HPDE6-E6E7 (cell line): ENCODE data around the gene CDKN1B.

Source experiments
- DNase-seq: peaks from one replicate; pipeline ENCODE4 v3.0.0; 2011; ENCODE audit warnings: missing footprints; ENCODE audit errors: extremely low spot score

The CDKN1B gene

DNA sequence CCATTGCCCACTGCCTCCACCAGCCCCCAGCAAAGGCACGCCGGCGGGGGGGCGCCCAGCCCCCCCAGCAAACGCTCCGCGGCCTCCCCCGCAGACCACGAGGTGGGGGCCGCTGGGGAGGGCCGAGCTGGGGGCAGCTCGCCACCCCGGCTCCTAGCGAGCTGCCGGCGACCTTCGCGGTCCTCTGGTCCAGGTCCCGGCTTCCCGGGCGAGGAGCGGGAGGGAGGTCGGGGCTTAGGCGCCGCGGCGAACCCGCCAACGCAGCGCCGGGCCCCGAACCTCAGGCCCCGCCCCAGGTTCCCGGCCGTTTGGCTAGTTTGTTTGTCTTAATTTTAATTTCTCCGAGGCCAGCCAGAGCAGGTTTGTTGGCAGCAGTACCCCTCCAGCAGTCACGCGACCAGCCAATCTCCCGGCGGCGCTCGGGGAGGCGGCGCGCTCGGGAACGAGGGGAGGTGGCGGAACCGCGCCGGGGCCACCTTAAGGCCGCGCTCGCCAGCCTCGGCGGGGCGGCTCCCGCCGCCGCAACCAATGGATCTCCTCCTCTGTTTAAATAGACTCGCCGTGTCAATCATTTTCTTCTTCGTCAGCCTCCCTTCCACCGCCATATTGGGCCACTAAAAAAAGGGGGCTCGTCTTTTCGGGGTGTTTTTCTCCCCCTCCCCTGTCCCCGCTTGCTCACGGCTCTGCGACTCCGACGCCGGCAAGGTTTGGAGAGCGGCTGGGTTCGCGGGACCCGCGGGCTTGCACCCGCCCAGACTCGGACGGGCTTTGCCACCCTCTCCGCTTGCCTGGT, at the start of gene CDKN1B:
TSS of gene CDKN1B (plus strand) at position 576 of the 793 bp plus-strand sequence. CDS start 472 bp downstream, outside the sequence.
- peak; percentile 81 for DNase-seq

DNA sequence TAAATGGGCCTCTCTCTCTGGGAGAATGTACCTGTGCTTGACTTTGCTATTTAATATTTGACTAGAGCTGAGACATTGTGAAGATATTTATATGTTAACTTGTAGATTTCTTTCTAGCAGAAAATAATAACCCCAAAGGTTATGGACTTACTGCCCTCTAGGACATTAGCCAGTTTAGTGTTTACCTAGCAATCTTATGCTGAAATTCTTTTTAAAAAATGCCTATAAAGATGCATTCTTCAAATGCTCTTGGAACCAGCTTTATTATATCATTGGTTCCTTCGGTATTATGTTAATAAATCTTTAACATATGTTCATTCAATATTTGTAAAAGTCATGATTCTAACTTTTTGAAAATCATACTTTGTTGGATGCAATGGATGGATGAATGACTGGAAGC, 49.2 kb upstream of the CDKN1B start:
- no peak for DNase-seq

DNA sequence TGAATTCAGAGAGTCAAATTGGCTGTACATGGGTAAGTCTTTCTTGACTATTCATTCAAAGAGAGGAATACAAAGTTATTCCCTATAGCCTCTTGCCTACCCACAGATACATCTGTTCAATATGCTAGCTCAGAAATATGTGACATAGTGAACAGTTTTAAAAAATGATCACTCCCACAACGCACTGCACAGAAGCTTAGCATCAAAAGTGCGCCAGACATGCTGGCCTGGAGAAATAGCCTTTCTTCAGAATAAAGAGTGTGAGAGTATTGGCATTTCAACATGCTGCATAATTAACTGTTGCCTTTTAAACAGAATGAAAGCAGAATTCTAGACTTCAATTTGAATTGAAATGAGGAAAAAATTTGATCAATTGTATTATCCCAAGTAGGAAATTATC, 48.1 kb upstream of the CDKN1B start:
- no peak for DNase-seq

DNA sequence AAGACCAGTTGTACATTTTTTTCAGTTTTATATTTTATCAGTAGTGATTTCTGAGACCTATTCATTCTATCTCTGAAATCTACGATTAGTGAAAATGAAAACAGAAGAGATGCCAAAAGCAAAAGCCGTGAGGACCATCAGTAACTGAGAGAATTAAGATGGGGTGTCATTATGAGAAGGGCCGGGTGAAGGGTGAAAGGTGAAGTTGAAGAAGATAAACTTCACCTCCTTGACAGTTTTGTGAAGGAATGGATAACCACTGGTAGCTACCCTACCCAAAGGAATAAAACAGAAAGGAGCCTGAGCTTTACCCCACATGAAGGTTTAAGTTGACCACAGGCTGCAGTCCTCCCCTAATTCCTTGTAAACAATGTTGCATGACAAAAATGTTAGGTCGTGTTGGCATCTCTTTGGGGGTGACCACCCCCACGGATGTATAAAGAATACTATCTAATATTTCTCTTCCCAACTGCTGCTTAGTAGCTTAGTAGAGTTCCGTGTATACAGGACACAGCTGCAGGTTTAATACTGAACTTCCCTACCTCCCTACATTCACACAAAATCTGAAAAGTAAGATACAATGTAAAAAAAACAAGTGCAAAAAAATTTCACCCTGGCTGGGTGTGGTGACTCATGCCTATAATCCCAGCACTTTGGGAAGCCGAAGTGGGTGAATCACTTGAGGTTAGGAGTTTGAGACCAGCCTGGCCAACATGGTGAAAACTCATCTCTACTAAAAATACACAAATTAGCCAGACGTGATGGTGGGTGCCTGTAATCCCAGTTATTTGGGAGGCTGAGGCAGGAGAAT, 45.1 kb upstream of the CDKN1B start:
- DNase-seq, result no peak

DNA sequence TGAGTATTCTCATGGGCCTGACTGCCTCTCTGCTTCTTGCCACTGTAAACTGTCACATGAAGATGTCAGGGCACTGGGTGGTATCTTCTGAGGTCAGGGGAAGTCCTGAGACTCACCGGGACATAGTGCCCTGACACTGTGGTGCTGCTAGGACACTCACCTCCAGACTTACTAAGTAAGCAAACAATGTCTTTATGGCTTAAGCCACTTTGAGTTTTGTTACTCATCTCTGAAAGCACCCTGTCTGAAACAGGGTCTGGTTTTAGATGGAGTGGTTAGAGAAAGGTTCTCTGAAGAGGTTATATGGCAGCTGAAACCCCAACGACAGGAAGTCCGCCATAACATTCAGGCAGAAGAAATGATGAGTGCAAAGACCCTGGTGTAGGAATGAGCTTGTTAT, 43.9 kb upstream of the CDKN1B start:
- no peak for DNase-seq

DNA sequence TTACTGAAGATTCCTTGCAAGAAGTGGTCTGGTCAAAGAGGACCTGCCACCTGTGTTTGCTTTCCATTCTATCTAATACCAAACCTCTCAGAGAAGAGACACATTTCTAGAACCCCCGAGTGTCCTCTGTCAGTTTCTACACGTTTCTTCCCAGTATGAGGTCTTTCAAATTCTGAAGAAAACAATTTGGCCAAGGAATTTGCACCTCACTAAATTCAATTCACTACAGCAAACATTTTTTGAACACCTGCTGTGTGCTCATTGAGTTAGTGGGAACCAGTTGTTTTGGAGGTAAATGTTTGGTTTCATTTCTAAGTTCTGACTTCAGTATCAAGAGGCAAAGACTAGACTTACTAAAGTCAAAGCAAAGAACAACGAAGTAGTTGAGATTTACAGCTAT, 40.6 kb upstream of the CDKN1B start:
- DNase-seq, result no peak

DNA sequence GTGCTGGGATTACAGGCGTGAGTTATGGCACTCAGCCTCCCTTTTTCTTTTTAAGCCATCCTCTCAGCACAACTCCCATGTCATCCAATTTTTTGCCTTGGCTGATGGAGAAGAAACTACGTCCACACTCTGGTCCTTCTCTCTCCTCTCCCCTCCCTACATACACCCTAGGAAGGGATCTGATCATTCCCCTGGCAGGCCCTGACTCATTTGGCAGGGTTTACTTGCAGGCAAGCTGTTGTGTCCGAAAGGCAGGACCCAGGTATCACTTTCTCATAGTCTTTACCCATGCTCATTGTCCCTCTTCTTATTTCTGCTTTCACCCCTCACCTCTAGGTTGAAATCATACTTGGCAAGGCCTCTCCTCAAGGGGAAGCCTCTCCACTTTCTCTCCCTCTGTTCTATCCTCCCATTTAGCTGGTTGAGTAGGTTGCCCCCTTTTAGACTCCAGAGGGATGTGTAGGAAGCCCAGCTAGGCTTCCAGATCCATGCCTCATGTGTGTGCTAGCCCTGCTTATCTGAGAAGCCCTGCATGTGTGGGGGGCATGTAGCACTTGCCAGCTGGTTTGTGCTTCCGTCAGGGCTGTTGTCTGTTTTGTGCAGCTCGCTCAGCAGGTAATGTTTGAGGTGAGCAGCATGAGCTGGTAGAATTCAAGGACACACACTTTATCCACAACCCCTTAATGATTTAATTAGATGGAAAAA, 36.0 kb upstream of the CDKN1B start:
- DNase-seq, result no peak

DNA sequence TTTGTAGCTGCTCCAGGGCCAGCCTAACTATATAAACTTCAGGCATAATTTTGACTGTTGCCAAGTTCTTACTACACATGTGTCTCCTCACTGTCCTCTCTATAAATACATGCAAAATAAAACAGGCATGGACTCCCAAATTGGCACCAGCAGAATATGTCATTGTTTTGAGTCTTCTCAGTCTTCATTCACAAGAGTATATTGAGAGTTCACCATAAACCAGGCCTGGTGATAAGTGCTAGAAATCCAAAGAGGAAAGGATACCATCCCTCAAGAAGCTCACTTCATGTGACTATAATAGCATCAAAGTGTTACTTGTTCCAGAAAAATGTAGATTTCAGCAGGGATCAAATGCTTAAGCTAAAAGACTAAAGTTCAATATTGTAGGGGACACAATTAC, 34.9 kb upstream of the CDKN1B start:
- no peak for DNase-seq

DNA sequence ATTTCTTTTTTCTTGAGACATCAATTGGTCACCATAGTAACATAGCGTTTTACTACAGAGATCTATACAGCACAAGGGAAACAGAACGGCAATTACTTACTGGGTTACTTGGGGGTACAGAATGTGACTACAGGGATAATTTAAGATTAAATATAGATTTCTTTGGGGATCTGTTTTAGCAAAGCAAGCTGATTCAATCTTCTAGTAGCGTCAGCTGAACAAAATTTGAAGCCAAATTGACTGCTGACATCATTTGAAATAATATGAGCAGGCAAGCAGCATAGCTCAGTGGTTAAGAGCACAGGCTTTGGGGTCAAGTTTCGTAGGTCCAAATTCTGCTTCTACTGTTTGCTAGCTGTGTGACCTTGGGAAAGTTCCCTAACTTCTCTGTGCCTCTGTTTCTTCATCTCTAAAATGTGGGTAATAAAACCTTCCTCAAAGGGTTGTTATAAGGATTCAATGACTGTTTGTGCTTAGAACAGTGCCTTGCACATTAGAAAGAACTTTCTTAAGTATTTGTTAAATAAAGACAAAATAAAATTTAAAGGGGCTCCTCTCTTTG, 34.0 kb upstream of the CDKN1B start:
- no peak for DNase-seq

DNA sequence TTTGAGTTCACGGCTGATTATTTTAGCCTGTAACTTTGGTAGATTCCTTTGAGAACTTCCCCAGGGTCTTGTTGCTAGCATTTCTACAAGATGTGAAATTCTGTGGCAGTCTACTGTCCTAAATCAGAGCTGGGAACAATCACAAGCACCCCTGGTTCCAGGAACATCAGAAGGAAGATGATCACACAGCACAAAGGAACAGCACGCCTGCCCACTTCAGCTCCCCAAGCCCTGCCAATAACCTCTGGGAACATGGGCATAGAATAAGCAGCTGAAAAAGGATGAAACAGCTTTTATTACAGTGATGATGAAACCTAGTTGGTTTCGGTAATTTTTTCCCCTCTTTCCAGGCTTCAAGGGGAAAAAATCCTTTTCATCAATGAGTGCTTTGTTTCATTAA, 33.4 kb upstream of the CDKN1B start:
- no peak for DNase-seq

DNA sequence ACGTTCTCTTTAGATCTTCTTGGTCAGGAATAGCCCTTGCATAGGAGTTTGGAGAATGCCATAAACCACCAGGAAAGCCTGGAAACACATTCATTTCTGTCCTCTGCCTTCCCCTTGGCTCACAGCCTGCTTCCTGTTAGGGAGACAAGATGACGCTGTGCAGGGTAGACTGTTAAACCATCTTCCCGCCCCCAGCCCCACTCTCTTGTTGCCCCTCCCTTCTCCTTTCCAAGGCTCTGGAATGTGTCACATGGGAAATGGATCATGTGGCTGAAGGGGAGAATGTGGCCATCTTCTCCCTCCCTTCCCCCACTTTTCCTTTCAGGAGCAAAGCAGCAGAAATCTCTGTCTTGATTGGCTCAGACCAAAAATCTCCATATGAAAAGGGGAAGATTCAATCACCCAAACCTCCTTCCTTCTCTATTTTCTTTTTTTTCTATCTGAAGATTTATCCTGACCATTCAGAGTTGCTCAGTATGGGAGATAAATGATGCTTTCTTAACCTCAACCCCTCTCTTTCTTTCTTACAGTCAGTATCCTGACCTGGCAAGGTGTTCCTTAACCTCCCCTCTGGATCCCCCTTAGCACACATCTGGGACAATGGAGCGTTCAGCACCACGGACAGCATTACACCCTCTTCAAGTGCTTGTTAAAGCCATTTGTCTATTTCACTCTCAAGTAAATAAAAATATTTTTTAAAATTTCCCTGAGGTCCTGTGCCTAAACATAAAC, 32.6 kb upstream of the CDKN1B start:
- no peak for DNase-seq

DNA sequence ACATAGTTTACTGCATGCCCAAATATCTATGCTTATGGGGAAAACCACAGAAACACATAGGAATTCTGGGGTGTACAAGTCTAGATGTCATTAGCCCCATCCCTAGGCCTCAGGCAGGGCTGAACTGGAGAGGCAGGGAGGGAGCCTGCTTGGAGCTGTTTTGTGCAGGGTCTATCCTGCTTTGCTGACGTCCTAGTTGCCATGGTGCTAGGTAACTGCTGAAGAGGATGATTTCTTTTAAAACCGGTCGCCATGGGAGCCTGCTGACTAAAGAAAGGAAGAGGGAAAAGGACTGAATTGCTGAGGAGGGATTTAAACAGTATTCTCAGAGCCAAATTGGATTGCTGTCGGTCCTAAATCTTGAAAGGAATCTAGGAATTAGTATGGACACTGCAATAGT, 31.9 kb upstream of the CDKN1B start:
- DNase-seq, result no peak

DNA sequence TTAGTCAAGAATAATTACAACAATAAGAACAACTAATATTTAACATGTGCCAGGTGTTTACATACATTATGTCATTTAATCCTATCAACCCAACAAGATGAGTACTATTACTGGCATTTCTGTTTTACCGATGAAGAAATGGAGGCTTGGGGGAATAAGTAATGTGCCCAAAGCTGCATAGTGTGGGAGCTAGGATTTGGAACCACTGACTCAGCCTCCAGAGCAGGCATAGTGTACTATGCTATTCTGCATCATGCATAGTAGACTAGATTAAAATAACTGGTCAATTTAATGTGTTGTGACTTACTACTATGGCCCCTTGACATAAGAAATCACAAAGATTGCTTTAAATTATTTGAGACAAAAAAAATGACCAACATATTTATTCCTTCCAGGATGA, 30.7 kb upstream of the CDKN1B start:
- DNase-seq, result no peak

DNA sequence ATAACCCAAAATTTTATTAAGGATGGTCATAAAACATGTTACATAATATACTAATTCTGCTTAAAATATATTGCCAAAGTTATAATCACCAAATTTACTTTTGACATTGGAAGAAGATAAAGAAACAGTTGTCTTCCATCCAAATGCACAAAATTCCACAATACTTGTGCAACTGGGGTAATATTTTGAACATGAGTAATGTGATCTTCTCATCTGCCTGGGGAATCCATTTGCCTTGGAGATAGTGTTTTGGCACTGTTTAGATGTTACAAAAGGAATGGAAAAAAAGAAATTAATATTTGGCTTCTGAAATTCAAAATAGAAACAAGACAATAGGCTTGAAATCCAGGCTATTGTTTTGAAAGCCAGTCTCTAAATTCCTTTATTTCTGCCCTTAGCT, 30.2 kb upstream of the CDKN1B start:
- no peak for DNase-seq

DNA sequence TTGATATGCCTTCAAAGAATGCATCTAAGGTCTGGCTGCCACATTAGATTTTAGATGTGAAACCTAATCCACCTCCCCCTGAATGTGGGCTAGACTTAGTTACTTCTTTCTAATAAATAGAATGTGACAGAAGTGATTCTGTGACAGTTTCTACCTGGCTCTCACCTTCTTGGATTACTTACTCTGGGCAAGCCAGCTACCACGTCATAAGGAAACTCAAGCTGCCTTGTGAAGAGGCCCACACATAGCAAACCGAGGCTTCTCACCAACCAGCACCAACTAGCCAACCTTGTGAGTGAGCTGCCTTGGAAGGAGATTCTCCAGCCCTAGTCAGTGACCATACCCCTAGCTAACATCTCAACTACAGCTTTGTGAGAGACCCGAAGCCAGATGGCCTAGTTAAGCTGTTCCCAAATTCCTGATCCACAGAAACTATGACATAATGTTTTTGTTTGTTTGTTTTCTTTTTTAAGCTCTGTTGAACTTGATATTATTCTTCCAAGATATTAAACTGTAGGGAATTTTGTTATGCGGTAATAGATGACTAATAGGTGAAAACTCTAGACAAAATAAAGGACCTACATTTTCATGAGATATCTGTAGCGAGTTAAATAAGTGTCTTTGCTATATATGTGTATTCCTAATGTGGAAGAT, 27.4 kb upstream of the CDKN1B start:
- DNase-seq, result no peak

DNA sequence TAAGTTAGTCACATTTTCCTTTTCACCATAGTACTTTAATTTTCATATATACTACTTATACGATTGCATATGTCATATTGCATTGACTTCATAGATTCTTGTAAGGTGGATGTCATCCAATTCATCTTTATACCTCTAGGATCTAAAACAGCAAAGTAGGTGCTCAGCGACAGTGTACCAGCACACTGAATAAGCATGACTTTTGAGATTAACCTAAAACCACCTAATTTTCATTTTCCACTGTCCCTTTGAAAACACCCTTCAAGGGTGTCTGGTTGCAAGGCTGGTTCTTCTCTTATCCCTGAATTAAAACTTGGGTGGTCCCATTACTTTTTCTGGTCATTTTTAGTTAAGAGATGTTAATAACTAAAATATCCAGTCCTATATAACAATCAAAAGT, 25.6 kb upstream of the CDKN1B start:
- DNase-seq, result no peak

DNA sequence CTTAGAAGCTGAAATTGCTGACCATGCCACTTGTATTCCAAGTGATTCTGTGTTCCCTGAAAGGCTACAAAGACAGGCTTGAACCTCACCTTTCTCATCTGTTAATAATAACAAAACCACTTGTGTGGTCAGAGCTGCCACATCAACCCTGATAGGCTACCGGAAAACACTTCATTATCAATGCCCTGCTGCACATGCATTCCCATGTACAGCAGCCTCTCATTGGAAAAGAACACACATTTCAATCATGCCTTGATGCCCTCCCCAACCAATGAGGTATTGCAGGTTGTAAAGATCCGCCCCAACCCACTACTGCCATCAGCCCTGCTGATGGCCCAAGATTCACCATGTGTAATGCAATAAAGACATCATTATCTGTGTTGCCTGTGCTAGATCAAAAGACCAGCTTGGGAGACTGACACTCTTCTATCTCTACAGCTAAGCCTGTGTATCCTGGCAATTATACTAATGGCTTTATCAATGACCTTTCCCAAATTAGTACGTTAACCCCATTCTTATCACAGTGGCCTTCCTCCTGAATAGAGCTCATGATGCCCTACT, 24.0 kb upstream of the CDKN1B start:
- no peak for DNase-seq

DNA sequence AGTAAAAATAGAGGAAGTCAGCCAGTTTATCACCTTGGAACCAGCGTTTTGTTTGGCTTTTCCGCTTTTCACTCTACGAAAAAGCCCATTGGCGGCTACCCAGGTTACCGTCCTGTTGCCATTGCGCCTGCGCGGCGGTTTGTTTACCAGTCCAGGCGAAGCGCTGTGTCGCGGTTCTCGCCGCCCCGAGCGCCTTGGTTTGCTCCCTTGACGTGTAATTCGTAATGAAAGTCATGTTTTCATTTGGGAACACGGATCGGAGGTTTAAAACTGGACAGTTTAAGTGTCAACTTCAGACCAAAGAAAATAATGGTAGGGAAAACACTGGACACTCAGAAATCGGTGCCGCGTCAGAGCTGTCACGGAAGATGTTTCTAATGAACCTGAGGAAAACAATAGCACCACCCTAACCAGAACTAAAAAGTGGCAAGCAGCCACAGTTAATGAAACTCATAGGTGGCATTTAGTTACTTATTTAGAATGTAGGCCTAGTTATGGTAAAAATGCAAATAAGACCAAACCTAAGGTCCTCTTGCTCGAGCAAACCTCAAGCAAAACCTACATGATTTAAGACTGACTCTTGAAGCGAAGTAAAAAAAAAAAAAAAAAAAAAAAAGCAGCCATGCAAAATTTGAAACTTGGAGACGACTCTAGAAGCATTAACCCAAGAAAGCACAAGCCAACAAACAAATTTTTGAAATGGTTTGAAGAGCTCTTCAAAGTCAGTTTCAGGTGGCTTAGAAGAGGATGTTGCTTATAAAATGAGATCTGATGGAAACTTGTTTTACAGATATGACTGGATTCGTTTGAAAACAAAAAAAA, 20.4 kb upstream of the CDKN1B start:
- DNase-seq, result peak; percentile 76

DNA sequence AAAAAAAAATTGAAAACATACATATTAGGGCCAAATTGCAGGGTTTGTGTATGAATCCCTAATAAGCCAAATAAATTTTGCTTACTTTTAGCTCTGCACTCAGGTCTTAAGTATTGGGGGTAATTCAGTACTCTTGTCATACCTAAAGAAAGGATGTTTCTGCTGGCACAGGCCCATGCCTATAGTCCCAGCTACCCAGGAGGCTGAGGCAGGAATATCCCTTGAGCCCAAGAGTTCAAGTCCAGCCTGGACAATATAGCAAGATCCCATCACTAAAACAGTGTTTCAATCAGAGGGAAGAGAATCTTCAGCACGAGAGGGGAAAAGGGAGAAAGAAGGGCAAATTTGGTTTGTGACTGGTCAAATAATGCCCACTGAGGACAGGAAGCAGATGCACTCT, 17.8 kb upstream of the CDKN1B start:
- no peak for DNase-seq

DNA sequence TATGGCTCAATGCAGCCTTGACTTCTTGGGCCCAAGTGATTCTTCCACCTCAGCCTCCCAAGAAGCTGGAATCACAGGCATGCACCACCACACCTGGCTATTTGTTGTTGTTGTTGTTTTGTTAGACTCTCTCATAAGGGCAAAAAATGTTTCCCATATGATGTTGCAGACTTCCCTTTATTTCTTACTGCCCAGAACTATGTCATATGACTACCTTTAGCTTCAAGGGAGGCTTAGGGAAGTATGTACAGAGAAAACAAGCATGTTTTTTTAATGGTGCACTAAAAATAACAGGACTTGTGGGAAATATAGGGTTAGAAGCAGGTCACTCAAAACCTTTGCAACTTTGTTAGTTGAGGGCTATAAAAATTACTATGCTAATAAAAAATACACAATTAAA, 16.9 kb upstream of the CDKN1B start:
- no peak for DNase-seq
